Erythroblast (primary cell): ENCODE results near the gene SH2D3C.
"Not testable (repeated sequence)": the region's sequence is repeated elsewhere in the genome, so short reads cannot be mapped to it uniquely, and the experiment has no call there.

ENCODE experiments used
- GATA1 ChIP-seq: IDR thresholded peaks from 2 replicates; pipeline ENCODE4 v1.6.1; 2011; ENCODE audit warnings: low read depth, mild to moderate bottlenecking, control low read depth, low read length, moderate library complexity
- POLR2A ChIP-seq: IDR thresholded peaks from 2 replicates; pipeline ENCODE4 v1.6.1; 2011; ENCODE audit warnings: mild to moderate bottlenecking, low read length

DNA sequence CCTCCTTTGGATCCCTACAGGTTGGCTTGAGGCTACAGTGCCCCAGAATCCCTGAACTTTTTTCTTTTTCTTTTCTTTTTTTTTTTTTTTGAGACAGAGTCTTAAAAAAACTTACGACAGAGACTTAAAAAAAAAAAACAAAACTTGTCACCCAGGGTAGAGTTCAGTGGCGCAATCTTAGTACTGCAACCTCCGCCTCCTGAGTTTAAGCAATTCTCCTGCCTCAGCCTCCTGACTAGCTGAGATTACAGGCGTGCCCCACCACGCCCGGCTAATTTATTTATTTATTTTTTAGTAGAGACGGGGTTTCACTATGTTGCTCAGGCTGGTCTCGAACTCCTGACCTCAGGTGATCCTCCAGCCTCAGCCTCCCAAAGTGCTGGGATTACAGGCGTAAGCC, 2.4 kb upstream of the SH2D3C start:
- TF ChIP-seq POLR2A, GATA1: not testable (repeated sequence)
